Measurements from ENCODE around the gene PKD2L1.

GRCh38 chr10:100282907-100283306, 47.1 kb downstream of the PKD2L1 start:
- TF ChIP-seq POLR2A (IDR thresholded peaks at IDR 0.05; ENCODE audit: low read length) (no peak), GATA1 (IDR thresholded peaks at IDR 0.05; ENCODE audit: low read depth, low read length) (no peak)
